ENCODE data around the gene ATP6V1F.

The ATP6V1F gene

DNA sequence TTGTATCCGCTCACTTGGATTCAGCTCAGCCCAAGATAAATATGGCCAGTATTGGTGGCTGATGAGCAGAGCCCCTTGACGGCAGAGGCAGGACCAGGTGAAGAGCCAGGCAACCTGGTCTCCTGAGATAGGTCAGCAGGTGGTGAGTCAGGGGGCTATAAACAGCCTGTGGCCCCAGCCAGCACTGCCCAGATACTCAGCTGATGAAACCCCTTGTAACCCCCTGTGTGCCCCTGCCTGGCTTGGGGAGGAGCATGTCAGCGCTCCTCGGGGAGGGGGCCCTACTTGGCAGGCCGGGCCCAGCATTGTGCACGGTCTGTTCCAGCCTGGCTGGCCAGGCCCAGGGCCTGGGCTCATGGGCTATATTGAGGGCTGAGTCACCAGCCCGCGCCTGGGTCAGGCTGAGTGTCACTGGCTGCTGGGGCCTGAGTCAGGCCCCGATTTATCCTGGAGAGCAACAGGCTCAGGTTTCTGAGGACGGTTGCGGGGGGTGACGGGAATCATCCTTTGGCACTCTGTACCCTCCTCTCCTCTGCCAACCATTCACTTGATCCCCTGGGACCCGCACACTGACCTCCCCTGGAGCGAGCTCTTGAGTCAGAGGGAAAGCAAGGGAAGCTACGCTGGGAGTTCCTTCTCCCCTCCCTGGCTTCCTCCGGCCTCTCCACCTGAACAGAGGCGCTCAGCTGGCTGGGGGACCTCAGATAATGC, 35.3 kb upstream of the ATP6V1F start:
- H3K27ac ChIP-seq: no peak overlapping the region
- TF ChIP-seq ZFX (IDR thresholded peaks at IDR 0.05; ENCODE audit: borderline replicate concordance): no peak
- TF ChIP-seq, protein P1, sequence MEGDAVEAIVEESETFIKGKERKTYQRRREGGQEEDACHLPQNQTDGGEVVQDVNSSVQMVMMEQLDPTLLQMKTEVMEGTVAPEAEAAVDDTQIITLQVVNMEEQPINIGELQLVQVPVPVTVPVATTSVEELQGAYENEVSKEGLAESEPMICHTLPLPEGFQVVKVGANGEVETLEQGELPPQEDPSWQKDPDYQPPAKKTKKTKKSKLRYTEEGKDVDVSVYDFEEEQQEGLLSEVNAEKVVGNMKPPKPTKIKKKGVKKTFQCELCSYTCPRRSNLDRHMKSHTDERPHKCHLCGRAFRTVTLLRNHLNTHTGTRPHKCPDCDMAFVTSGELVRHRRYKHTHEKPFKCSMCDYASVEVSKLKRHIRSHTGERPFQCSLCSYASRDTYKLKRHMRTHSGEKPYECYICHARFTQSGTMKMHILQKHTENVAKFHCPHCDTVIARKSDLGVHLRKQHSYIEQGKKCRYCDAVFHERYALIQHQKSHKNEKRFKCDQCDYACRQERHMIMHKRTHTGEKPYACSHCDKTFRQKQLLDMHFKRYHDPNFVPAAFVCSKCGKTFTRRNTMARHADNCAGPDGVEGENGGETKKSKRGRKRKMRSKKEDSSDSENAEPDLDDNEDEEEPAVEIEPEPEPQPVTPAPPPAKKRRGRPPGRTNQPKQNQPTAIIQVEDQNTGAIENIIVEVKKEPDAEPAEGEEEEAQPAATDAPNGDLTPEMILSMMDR (IDR thresholded peaks at IDR 0.05): no peak

DNA sequence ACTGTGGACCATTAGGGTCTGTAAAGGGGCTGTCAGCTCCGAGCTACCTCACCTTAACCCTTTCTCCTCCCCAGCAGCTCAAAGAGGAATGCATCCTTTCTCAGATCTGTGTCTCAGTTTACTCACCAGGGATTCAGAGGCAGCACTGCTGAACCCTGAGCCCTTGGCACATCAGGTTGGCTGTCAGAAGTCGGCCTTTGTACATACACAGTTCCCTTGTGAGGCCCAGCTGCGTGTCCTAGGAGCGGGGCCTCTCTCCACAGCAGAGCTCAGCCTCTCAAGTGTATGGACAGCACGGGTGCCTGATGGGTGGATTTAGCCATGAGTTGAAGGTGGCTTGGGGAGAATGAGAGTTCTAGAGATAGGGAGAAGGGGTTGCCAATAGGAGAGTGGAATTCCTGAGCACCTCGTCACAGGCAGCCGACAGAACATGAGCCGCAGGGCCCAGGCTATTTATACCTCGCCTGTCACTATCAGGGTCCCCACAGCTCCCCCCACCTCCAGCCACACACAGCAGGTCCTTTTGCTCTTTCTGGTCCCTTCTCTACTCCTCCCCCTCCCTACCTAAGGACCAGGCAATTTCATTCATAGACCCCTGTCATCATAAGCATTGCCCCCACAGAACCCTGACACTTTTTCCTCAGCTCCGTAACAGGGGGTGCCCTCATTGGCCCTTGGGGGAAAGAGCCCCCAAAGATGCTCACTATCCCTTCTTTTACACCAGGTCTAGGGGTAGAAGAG, 34.5 kb upstream of the ATP6V1F start:
- no peak for TF ChIP-seq ZFX (IDR thresholded peaks at IDR 0.05; ENCODE audit: borderline replicate concordance)
- TF ChIP-seq, protein P1 (IDR thresholded peaks at IDR 0.05): no peak
- H3K27ac ChIP-seq: no peak overlapping the region

DNA sequence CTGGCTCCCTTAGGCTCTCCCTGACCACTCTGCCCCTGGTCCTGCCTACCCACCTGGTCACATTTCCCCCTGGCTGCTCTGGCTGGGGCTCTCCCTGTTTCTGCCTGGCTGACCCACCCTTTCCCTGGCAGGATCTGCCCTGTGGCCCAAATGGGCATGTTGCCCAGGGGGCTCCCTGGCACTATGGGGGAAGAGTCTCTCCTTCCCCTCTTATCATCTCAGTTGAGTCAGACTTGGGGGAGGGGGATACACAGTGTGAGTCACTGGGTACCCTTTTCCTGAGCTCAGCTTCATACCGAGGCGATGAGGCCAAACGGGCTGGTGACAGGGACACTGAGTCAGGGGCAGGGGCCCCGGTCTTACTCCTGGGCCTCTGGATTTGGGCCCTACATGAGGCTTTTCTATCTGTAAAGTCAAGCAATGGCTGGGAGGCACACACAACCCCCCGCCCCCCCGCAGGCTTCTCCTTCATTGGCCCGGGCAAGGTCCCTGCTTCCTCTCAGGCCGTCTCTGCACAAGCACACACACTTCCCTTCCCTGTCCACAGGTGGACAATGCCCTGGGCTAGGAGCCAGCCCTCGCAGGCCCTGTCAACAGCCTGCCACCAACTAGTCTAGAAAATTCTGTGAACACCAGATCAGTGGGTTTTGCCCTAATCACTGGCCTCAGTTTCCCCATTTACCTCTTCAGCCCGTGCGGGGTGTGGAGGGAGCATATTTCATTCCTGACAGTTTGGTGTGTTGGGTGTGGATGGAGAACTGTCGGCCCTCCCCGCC, 33.1 kb upstream of the ATP6V1F start:
- TF ChIP-seq ZFX (IDR thresholded peaks at IDR 0.05; ENCODE audit: borderline replicate concordance): no peak
- TF ChIP-seq, protein P1 (IDR thresholded peaks at IDR 0.05): no peak
- H3K27ac ChIP-seq: no peak overlapping the region

DNA sequence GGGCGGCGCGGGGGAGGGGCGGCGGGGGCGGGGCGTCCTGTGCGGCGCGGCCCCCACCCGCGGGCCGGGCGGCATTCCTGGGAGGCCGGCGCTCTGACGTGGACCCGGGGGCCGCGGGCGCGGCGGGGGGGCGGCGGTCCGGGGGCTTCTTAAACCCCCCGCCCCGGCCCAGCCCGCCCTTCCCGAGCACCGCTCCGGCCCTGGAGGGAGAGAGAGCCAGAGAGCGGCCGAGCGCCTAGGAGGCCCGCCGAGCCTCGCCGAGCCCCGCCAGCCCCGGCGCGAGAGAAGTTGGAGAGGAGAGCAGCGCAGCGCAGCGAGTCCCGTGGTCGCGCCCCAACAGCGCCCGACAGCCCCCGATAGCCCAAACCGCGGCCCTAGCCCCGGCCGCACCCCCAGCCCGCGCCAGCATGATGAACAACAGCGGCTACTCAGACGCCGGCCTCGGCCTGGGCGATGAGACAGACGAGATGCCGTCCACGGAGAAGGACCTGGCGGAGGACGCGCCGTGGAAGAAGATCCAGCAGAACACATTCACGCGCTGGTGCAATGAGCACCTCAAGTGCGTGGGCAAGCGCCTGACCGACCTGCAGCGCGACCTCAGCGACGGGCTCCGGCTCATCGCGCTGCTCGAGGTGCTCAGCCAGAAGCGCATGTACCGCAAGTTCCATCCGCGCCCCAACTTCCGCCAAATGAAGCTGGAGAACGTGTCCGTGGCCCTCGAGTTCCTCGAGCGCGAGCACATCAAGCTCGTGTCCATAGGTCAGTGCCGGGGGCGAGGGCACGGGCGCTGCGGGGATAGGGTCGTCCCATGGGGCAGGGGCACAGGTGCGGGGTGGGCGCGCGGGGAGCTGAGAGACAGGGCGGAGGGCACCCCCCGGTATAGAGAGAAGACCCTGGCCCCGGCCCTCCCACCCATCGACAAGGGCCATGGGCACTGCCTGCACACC, 32.2 kb upstream of the ATP6V1F start, which contains the start of gene FLNC:
FLNC (plus strand) TSS at position 176 of the 947 bp plus-strand sequence; CDS start at position 408, 232 bp downstream.
- TF ChIP-seq ZFX (IDR thresholded peaks at IDR 0.05; ENCODE audit: borderline replicate concordance): no peak
- TF ChIP-seq, protein P1 (IDR thresholded peaks at IDR 0.05): no peak
- H3K27ac ChIP-seq: no peak within 1 kb of the TSS

DNA sequence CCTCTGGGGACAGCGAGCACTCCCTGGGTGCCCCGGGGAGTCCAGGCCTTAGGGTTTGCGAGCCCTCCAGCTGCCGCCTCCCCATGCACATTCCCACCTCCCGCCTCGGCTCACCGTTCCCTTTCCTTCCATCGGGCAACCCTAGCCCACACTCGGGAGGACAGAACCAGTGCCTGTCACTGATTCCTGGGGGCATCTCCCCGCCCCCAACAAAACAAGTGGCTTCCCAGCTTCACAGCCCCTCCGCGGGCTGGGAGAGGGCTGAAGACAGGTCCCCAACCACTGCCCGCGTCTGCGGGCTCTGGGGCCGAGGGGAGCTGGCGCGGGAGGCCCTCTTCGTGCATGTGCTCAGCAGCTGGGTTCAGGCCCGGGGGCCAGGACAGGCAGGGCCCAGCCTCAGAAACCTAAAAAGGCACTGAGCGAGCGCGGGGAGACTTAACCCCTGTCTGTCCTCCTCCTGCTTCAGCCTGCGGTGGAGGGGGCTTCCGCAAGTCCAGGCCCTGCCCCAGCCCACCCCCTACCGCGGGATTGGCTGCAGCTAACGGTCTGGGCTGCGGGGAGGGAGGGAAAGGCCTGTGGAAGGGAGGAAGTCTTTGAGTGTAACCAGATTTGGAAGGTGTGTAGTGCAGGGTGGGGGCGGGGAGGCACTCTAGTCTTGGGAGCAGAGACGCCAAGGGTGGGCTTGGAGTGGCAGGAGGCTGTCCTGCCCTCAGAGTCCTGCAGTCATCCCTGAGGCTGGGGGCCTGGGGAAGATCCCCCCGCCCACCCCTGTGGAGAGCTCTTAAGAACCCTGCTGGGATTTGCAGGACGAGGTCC, 31.3 kb upstream of the ATP6V1F start:
- TF ChIP-seq, protein P1 (IDR thresholded peaks at IDR 0.05): no peak
- no peak for TF ChIP-seq ZFX (IDR thresholded peaks at IDR 0.05; ENCODE audit: borderline replicate concordance)
- no peak overlapping the region for H3K27ac ChIP-seq

Data from 22Rv1 (cell line).